ENCODE results near the gene ERC2.

DNA sequence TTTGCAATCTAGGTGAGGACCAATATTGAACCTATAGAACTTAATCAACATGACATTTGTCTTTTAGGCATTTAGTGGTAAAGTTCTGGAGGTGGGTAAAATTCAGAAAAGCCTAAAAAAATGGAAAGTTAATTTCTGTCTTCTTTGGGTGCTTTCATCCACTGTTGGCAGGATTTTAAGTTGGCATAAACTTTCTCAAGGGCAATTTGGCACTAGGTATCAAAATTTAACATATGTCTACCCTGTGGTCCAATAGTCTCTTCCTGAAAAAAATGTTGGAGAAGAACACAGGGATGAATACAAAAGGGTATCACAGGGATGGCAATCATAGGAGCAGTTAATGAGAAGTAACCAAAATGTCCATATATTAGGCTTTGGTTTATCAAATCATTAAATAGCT lies 754.2 kb downstream of the ERC2 start:
- TF ChIP-seq, protein P1, sequence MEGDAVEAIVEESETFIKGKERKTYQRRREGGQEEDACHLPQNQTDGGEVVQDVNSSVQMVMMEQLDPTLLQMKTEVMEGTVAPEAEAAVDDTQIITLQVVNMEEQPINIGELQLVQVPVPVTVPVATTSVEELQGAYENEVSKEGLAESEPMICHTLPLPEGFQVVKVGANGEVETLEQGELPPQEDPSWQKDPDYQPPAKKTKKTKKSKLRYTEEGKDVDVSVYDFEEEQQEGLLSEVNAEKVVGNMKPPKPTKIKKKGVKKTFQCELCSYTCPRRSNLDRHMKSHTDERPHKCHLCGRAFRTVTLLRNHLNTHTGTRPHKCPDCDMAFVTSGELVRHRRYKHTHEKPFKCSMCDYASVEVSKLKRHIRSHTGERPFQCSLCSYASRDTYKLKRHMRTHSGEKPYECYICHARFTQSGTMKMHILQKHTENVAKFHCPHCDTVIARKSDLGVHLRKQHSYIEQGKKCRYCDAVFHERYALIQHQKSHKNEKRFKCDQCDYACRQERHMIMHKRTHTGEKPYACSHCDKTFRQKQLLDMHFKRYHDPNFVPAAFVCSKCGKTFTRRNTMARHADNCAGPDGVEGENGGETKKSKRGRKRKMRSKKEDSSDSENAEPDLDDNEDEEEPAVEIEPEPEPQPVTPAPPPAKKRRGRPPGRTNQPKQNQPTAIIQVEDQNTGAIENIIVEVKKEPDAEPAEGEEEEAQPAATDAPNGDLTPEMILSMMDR (conservative IDR thresholded peaks at IDR 0.05; ENCODE audit: low read depth, low read length): no peak
- TF ChIP-seq EZH2 (IDR thresholded peaks at IDR 0.05; ENCODE audit: low read length, unreplicated experiment) (no peak), EZH2phosphoT487 (IDR thresholded peaks at IDR 0.05; ENCODE audit: borderline replicate concordance, low read length) (no peak)

Measured in PC-3 (cell line).